NAMALWA (cell line): ENCODE data around the gene MAN2A1.

Experiments
- DNase-seq: peaks from one replicate; pipeline ENCODE4 v3.0.0-alpha.2; 2015; ENCODE audit warnings: low spot score

MAN2A1 gene

DNA sequence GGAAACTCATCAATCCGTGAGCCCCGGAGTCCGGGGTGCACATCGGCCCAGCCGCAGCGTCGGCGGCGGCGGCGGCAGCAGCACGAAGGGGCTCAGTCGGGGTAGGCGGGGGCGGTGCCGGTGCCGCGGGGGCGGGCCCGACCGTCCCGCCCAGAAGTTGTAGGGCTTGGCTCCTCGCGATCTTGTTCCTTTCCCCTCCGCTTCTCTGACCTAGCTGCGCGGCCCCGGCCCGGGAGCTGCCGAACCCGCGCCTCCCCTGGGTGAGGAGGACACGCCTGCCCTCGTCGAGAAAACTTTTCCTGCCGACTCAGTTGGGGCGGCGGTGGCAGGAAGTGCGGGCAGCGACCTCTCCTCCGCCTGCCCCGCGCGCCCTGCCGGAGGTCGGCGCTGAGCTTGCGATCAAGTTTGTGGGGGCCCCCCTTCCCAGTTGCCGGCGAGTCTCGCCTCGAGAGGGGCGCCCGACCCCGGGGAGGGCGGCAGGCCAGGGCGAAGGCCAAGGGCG lies at the start of gene MAN2A1:
MAN2A1 (plus strand) TSS at position 188 of the 502 bp plus-strand sequence. CDS start 491 bp downstream, outside the sequence.
- DNase-seq, result peak; percentile 88

DNA sequence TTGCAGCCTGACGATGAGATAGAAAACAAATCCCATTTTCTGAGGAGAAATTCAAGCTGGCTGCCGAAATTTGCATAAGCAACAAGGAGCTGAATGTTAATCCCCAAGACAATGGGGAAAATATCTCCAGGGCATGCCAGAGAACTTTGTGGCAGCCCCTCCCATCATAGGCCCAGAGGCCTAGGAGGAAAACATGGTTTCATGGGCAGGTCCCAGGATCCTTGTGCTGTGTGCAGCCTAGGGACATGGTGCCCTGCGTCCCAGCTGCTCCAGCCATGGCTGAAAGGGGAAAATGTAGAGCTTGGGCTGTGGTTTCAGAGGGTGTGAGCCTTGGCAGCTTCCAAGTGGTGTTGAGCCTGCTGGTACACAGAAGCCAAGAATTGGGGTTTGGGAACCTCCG lies 48.8 kb upstream of the MAN2A1 start:
- DNase-seq, result no peak

DNA sequence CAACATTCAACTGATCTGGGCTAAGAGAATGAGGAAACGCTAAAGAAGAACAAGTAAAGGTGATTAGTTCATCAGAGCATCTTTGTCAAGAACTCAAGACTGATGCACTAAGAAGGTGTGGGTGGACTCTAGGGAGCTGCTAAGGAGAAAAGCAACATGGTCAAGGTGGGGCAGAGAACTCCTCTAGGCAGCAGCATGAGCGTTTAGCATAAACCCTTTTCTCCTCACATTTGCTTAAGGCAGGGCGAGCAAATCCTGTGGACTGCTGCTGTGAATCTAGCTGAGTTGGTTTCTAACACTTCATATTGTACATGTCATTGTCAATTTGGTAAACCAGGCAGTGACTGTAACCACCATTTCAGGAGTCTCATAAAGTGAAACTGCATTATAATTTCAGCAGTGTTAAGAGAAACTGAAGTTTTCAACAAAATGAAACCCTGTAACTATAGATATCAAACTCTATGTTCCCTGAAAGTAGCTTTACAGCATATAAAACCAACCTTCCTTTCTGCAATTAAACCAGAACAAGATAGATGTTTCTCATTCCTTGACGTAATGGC lies 45.9 kb upstream of the MAN2A1 start:
- DNase-seq, result no peak

DNA sequence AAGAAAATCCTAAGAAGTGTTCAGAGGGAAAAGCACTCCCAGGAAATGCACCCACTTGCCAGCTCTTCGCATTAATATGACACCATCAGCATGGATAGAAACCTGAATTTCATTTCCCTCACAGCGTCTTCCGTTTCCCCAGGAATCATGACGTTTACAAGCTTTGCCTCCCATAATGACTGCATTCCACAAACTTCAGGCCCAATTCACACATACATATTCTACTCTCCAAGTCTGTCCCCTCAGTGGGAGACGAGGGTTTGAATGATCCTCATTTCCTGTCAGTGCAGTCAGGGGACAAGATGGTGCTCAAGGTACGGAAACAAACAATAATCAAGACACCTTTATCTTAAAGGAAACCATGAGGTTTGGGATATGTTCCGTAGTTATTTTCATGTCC lies 44.9 kb upstream of the MAN2A1 start:
- DNase-seq, result no peak

DNA sequence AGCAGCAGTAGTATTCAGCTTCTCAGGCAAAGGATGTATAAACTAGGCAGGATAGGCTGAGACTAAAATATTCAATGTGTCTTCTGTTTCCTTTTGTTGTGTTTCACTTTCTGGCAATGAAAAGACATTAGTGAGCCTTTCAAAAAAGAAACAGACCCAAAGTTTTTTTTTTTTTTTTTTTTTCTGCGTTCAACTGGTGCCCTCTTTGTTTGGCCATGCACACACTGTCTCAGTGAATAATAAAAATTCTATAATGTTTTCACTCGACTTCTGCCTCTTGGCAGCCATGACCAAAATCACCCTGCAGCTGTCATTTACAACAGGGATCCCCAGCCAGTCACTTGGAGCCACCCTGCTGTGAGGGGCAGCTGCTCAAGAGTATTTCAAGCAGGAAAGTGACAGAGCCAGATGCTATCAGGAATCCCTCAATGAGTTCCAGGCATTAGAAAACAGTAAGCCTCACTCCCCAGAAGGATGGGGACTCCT lies 44.0 kb upstream of the MAN2A1 start:
- DNase-seq, result no peak

DNA sequence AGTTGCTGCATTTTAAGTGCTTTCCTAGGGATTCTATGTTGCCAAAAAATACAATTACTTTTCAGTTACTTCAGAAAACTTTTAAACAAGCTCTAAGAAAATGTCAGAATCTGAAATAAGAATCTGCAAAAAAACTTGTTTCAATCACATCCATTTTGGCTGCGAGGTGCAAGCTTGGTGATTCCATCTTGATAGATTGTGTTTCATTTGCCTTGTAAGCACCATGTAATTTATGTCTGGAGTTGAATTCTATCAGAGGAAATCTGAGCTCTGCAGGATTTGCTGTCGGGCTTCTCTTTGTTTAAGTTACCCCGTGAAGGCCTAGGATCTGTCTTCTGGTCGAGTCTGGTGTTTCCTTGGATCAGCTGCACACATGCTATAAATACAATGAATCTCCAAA lies 40.4 kb upstream of the MAN2A1 start:
- no peak for DNase-seq

DNA sequence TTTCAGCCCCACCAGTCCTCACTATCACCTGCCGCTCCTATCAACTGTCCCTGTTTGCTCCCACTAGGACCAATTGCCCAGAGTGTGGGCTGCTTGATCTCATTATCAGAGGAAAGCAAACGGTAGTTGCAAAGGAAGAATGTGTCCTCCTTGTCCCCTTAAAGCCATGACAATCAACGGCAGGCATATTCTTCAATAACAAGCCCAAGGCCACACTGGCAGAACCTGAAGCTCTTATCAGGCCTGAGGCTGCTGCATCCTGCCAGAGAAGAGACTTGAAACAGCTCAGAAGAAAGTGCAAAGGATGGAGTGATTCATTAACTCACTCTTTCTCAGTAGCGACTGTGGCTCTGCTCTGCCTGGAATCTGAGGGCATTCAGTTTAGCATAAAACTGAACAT lies 39.2 kb upstream of the MAN2A1 start:
- DNase-seq, result no peak

DNA sequence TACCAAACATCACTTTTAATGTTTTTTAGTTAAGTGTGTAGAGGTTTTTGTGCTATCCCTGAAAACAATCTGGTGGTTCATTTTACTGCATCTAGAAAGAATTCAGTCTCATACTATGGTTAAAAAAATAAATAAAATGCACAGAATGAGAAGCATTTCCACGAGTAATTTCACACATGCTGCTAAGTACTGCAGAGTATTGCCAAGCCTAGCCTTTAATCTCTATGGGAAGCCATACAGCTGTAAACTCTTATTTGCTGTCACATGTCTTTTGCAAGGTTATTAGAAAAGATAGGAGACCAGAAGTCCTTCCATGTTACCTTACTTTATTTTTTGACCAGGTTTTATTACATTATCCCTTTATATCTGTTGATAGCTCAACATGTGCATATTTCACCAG lies 37.6 kb upstream of the MAN2A1 start:
- no peak for DNase-seq

DNA sequence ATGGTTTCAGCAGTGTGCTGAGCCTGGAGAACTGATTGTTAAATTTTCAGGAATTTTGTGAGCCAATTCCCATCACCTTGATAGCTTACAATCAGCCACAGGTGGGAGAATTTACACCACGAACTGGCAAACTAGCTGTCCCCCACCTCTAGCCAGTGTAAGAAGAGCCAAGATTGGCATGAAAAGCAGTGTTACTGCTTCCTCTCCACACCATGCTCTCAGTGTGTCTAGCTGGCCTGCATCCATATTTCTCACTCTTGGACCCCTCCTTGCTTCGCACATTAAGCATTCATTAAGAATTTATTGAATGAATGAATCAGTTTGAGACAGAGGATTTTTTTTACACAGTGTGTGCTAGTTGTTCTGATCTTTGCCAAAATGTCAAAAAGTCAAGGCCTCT lies 36.7 kb upstream of the MAN2A1 start:
- DNase-seq, result no peak

DNA sequence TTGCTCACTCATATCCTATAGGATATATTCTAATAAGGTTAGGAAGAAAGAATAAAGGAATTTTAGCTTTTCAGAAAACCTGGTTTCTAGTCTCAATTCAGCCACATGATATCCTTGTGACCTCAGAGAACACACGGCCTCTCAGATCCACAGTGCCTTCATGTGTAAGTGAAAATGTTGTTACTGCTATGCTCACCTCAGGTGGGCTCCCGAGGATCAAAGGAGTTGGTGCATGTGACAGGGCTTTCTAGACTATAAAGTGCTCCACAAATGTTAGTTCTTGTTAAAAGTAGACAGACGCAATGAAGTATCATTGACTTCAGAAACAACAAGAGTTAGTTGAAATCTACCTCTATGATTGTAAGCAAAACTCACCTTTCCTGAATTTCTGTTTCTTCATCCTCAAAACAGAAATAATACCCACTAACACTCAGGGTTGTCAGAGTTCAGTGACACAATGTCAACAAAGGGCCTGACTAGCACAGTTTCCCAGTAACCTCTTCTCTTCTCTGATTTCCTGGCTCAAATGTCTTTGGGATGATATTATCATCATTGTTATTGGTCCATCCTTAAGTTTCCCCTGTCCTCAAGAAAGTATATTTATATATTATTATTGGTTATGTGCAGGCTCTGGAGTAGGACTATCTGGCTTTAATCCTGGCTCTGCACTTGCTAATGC lies 36.0 kb upstream of the MAN2A1 start:
- no peak for DNase-seq

DNA sequence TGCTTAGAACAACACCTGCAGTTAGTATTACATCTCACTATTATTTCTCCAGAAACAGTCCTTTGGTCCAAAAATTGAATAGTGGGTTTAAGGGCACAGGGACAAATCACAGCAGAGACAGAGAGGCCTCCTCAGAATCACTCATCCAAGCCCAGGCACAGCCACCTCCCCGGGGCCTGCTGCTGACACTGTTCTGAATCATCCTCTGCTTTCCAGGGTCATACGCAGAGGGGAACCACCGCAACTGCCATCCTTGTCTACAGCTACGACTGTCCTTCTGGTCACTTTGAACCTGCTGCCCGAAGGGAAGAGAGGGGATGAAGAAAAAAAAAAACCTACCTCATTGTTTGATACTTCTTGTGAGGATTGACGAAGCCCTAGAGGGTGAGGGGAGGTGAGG lies 35.3 kb upstream of the MAN2A1 start:
- DNase-seq, result no peak

DNA sequence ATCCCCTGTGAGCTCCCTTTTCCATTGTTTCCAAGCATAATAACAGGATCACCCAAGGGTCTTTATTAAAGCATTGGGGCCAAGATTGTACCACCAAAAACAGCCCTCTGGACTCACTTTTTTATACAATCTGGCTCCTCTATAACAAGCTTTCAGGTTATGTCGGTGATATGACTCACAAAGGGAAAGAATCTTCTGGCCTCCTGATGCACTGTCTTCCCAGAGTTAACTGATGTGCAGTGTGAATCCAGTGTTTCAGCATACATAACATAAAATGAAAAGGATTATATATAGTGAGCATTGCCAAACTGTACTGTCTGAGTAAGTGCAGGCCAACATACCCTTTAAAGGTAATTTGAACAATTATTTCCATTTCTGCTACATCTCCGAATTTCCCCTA lies 33.9 kb upstream of the MAN2A1 start:
- DNase-seq, result no peak

DNA sequence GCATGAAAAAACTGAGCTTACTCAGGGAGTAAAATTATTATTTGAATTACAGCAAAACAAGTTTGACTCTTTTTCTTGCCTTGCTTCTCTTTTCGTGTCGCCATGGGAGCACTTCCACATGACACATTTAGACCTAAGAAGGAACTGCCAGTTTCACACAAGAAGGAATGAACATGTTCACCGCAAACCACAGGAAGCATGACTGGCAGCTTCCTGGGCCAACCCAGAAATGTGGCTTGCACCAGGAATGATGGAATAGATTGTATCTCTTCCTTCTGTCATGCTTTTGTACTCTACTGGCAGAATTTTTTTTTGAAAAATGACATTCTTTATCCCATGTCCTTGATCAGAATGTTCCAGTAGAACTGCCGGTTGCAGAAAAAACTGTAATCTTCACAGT lies 32.9 kb upstream of the MAN2A1 start:
- peak; percentile 36 for DNase-seq

DNA sequence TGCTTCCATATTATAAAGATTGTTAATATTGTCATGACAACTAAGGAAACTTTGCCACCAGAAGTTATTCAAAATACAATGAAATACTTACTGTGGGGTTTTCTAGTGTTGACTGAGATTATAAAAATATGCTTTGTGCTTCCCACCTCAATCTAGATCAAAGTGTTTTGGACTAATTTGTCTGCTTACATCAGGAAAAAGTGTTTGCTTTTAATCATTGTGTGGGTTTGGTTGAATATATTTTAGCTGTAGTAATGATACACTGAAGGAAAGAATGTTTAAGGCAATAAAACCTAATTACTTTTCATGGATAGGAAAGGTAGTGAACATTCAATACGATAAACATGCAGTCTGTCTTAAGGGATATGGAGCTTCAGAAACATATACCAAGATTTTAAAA lies 29.8 kb upstream of the MAN2A1 start:
- DNase-seq, result no peak

DNA sequence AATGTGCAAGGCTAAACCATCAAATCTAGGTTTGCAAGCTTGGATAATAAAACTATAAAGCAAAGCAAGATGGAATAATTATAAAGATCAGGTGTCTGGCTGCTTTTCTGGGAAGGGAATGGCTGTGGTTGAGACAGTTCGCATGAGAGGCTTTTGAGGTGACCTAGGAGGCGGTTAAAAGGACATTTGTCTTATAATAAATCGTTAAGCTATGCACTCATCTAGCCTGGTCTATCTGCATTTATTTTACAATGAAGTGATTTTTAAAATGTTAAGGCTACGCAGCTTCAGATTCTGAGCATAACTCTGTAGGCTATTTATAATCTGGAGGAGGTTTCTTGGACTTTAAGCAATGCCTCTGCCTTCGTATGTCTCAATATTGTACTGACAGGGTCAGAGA lies 29.4 kb upstream of the MAN2A1 start:
- no peak for DNase-seq

DNA sequence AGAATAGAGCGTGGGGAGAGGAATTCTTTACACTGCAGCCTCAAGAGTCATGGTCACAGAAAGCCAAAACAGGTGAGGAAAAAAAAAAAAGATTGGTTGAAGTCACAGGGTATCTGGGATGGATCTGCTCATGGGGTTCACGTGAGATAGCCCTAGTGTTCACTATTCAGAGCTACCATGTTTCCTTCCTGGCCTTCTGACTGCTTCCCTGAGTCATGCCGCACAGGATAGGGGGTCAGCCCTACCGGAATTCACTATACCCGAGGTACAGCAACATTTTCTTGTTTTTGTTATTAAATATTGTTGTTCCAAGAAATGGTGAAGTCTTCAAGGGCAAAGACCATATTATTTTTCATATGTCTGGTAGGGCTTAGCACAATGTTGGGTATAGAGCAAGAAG lies 21.5 kb upstream of the MAN2A1 start:
- DNase-seq, result no peak

DNA sequence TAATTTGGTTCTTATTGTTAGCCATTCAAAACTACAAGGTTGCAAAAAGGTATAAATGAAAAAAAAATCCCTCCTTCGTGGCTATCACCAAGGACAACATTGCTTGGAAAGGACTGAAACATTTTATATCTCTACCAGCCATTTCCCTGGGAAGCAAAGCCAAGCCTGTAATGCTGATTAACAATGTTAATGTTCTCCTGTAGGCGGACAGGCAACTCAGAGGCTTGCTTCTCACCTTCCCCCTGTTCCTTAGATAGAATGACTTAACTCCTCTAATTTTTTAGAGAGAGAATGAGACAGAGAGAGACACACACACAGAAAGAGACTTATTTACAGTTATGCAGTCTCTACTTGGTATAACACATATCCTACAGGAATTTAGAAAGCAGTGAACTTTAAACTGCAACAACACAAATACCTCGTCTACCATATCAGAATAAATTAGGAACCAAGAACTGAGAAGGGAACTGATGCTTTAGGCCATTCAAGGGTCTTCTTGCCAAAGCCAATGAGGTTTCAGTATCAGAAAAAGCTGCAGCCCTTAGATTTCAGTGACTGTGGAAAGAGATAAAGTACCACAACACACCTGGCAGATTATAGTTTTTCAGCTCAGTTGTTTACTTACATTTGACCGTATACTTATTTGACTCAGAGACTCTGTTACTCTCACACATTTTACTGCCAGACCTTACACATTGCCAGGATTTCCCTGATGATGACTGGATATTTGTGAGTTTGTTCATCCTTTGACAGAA lies 20.9 kb upstream of the MAN2A1 start:
- DNase-seq, result no peak

DNA sequence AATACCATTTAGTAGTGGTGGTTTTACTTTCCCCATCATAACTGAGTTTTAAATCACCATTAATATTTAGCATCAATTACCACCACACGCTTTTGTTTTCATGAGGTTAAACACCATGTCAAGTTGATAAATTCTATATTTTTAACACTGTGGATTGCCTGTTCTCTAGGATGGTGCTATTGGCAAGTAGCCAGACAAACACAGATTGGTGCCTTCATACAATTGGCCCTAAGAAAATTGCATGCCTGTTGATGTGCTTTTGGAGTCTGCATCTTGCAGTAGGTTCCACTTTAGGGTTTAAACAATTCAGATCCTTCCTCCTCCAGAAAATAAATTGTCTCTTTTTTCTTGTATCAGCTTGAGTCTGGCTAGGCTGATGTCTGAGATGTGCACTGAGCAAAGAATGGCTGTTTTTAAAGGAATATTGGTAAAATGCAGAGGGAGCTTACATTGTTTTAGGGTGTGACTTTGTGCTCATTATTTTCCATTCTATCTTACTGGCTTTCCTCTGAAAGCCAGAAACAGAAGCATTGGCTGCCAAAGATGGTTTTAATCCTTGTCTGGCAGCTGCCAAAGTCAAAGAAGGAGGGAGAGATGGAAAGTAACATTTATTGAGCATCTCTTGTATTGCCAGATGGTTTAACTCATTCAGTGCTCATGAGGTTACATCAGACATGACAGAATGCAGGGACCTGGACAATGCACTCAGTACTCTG lies 19.6 kb upstream of the MAN2A1 start:
- no peak for DNase-seq

DNA sequence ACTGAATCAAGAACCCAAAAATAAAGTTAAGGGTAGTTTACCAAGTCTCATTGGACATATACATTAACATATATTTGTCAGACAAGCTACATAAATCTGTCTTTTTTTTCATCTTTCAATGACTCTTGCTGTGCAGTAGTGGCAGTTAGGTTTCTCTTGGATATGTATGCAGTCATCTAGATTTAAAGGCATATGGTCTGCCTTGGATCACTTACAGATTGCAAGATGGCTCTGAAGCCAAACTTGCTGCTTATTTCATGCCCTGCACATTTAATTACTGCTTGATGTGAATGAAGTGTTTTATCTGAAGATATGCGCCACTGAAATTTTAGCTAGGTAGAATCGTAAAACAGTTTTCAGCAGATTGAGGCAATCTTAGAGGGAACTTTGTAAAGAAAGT lies 18.6 kb upstream of the MAN2A1 start:
- no peak for DNase-seq

DNA sequence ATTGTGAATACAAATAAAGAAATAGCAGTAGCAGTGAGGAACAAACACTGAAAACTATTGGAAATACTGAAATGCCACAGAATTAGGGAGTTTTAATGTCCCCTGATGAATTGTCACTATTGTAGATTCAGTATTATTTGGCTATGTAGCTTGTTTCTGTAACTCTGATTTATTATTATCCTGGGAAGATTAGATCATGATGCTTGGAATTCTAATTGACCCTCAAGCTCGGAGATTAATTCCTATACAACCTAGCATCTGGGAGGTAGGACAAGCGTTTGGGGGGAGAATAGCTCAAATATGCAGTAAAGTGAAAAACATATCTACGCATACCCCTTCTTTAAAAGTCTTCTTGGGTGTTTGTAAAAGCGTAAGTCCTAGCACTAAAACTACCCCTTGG lies 15.1 kb upstream of the MAN2A1 start:
- DNase-seq, result no peak

DNA sequence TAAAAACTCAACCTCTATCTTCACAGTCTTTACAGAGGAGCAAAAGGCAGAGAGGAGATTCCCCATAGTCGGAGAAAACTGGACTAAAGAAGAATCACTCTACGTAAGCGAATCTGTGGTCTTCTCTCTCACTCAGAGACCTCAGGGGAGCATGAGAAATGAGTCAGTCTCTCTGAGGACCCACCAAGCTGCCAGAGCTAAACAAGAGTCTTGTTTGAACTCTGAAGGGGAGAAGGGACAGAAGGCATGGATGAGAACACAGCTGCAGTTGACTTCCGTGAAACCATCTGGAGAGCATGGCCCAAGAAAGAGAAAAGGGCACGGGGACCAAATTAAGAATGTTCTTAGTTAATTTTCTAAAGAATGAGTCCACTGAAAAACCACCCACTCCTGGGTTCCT lies 12.8 kb upstream of the MAN2A1 start:
- DNase-seq, result no peak

DNA sequence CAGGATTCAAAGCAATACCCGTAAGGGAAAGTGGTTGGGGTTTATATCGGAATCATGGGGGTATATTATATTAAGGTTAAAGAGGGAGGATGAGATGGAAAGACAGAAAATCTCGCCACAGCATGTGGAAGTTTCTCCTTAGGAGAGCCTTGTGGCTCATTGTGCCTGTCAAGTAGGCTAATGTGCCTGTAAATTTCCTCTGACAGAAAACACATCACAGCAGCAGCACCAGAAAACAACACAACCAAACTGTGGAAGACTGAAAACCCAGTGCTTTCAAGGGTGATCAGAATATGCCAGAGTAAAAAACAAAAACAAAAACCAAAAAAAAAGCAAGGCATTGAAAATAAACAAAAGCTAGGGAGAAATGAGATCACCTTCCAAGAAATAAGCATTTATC lies 11.3 kb upstream of the MAN2A1 start:
- DNase-seq, result no peak

DNA sequence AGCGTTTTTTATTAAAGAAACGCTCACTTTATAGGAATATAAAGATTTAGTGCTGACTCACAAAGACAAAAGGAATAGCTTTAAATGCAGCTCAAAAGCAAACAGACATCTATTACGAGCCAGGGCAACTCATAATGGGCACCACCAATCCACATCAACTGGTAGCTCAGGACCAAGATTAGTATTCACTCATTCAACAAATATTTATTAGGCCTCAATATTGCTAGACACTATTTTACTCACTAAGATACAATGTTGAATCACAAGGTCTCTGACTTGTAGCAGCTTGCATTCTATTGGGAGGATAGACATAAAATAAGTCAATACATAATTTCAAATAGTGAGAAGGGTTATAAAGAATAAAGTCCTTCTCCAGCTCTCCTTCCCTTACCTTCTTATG lies 8.0 kb upstream of the MAN2A1 start:
- no peak for DNase-seq
